Measurements from ENCODE around the gene HLA-DQA1.

HLA-DQA1 gene

GRCh38 chr6:32665661-32666060 is 28.5 kb downstream of the HLA-DQA1 start:
- TF ChIP-seq GATA3 (IDR thresholded peaks at IDR 0.05; ENCODE audit: low read depth, low read length) (no peak), GATA2 (IDR thresholded peaks at IDR 0.05; ENCODE audit: low read depth, low read length) (no peak)

- TF ChIP-seq GATA2 (IDR thresholded peaks at IDR 0.05; ENCODE audit: low read depth, low read length) (no peak), GATA3 (IDR thresholded peaks at IDR 0.05; ENCODE audit: low read depth, low read length) (no peak)
These were observed 29.5 kb downstream of the HLA-DQA1 start, which contains the start of gene HLA-DQB1 for GRCh38 chr6:32666420-32667300. HLA-DQB1 (minus strand) TSS chr6:32666657; CDS start chr6:32666607, 50 bp downstream.

- TF ChIP-seq GATA2 (IDR thresholded peaks at IDR 0.05; ENCODE audit: low read depth, low read length), result no peak
- TF ChIP-seq GATA3 (IDR thresholded peaks at IDR 0.05; ENCODE audit: low read depth, low read length), result no peak
These were observed 31.1 kb downstream of the HLA-DQA1 start for GRCh38 chr6:32668226-32668747.

- no peak for TF ChIP-seq GATA2 (IDR thresholded peaks at IDR 0.05; ENCODE audit: low read depth, low read length)
- TF ChIP-seq GATA3 (IDR thresholded peaks at IDR 0.05; ENCODE audit: low read depth, low read length), result no peak
These were observed 32.0 kb downstream of the HLA-DQA1 start for GRCh38 chr6:32669240-32669639.

- no peak for TF ChIP-seq GATA3 (IDR thresholded peaks at IDR 0.05; ENCODE audit: low read depth, low read length)
These were observed 32.7 kb downstream of the HLA-DQA1 start for GRCh38 chr6:32669893-32670292.

- no peak for TF ChIP-seq GATA2 (IDR thresholded peaks at IDR 0.05; ENCODE audit: low read depth, low read length)
- no peak for TF ChIP-seq GATA3 (IDR thresholded peaks at IDR 0.05; ENCODE audit: low read depth, low read length)
These were observed 42.3 kb downstream of the HLA-DQA1 start for GRCh38 chr6:32679492-32679891.

- TF ChIP-seq GATA3 (IDR thresholded peaks at IDR 0.05; ENCODE audit: low read depth, low read length) (no peak), GATA2 (IDR thresholded peaks at IDR 0.05; ENCODE audit: low read depth, low read length) (no peak)
These were observed 42.8 kb downstream of the HLA-DQA1 start for GRCh38 chr6:32680055-32680454.

- TF ChIP-seq GATA2 (IDR thresholded peaks at IDR 0.05; ENCODE audit: low read depth, low read length) (no peak), GATA3 (IDR thresholded peaks at IDR 0.05; ENCODE audit: low read depth, low read length) (no peak)
These were observed 47.0 kb downstream of the HLA-DQA1 start for GRCh38 chr6:32684246-32684645.

- TF ChIP-seq GATA3 (IDR thresholded peaks at IDR 0.05; ENCODE audit: low read depth, low read length) (no peak), GATA2 (IDR thresholded peaks at IDR 0.05; ENCODE audit: low read depth, low read length) (no peak)
These were observed 48.4 kb downstream of the HLA-DQA1 start for GRCh38 chr6:32685603-32686002.

GRCh38 chr6:32689531-32690501 is 52.6 kb downstream of the HLA-DQA1 start:
- TF ChIP-seq GATA2 (IDR thresholded peaks at IDR 0.05; ENCODE audit: low read depth, low read length), result no peak
- TF ChIP-seq GATA3 (IDR thresholded peaks at IDR 0.05; ENCODE audit: low read depth, low read length), result no peak

- TF ChIP-seq GATA2 (IDR thresholded peaks at IDR 0.05; ENCODE audit: low read depth, low read length) (no peak), GATA3 (IDR thresholded peaks at IDR 0.05; ENCODE audit: low read depth, low read length) (no peak)
These were observed 54.8 kb downstream of the HLA-DQA1 start for GRCh38 chr6:32692019-32692418.
